ENCODE measurements around the gene HSPBAP1. TPM values are rescaled to one million over a fixed set of nuclear protein-coding genes. Genes with fewer than 3 reads are reported as not detected.

Gene HSPBAP1
- total RNA-seq, 1 experiment from 2014 or later = 8.9 TPM

- Mint-ChIP-seq H3K27me3 (ENCODE audit: unreplicated experiment) (no peaks in the 10 kb centered on the region), H3K27ac (ENCODE audit: unreplicated experiment) (peak overlapping the region; percentile 86), H3K9me3 (ENCODE audit: low read depth, unreplicated experiment) (no peaks in the 10 kb centered on the region), H3K36me3 (ENCODE audit: insufficient read depth, unreplicated experiment) (peaks cover 29% of the 10 kb centered on the region), H3K4me3 (ENCODE audit: low read depth, unreplicated experiment) (peak overlapping the region; percentile 79), H3K4me1 (ENCODE audit: low read depth, unreplicated experiment) (peaks cover 21% of the 10 kb centered on the region)
- no peak for TF ChIP-seq CTCF (IDR thresholded peaks at IDR 0.05; ENCODE audit: unreplicated experiment)
- no TSS peak for BruUV-seq (replicated peaks)
- intact Hi-C loops (cut with micrococcal nuclease; ENCODE audit: unreplicated experiment) = no loop called here
- DNase-seq = no peak
- CTCF ChIA-PET = interaction anchor here (1.2 to 1.5 kb wide), 2 partner anchors 10 to 39 kb away, joined by 4 read pairs; no protein-coding TSS in a partner anchor
Observed at GRCh38 chr3:122794483-122794778, 800 bp upstream of the HSPBAP1 start.

GRCh38 chr3:122789585-122790273 lies 3.9 kb downstream of the HSPBAP1 start:
- Mint-ChIP-seq H3K9me3 (ENCODE audit: low read depth, unreplicated experiment) (no peaks in the 10 kb centered on the region), H3K4me1 (ENCODE audit: low read depth, unreplicated experiment) (peaks cover 16% of the 10 kb centered on the region), H3K27me3 (ENCODE audit: unreplicated experiment) (no peaks in the 10 kb centered on the region), H3K27ac (ENCODE audit: unreplicated experiment) (no peak overlapping the region), H3K36me3 (ENCODE audit: insufficient read depth, unreplicated experiment) (peaks cover 20% of the 10 kb centered on the region), H3K4me3 (ENCODE audit: low read depth, unreplicated experiment) (no peak overlapping the region)
- CTCF ChIA-PET = no interaction called here
- TF ChIP-seq CTCF (IDR thresholded peaks at IDR 0.05; ENCODE audit: unreplicated experiment) = no peak
- BruUV-seq (replicated peaks) = no TSS peak
- DNase-seq = no peak
- intact Hi-C loops (cut with micrococcal nuclease; ENCODE audit: unreplicated experiment) = no loop called here

GRCh38 chr3:122787872-122788271 lies 5.8 kb downstream of the HSPBAP1 start:
- no peaks in the 10 kb centered on the region for H3K9me3 Mint-ChIP-seq (ENCODE audit: low read depth, unreplicated experiment)
- no peak for DNase-seq
- TF ChIP-seq CTCF (IDR thresholded peaks at IDR 0.05; ENCODE audit: unreplicated experiment) = no peak
- CTCF ChIA-PET = no interaction called here
- no peak overlapping the region for H3K27ac Mint-ChIP-seq (ENCODE audit: unreplicated experiment)
- BruUV-seq (replicated peaks) = no TSS peak
- H3K4me1 Mint-ChIP-seq (ENCODE audit: low read depth, unreplicated experiment) = peaks cover 24% of the 10 kb centered on the region
- intact Hi-C loops (cut with micrococcal nuclease; ENCODE audit: unreplicated experiment) = no loop called here
- no peaks in the 10 kb centered on the region for H3K27me3 Mint-ChIP-seq (ENCODE audit: unreplicated experiment)
- H3K36me3 Mint-ChIP-seq (ENCODE audit: insufficient read depth, unreplicated experiment) = peaks cover 1% of the 10 kb centered on the region
- H3K4me3 Mint-ChIP-seq (ENCODE audit: low read depth, unreplicated experiment) = no peak overlapping the region

- intact Hi-C loops (cut with micrococcal nuclease; ENCODE audit: unreplicated experiment) = no loop called here
- H3K4me3 Mint-ChIP-seq (ENCODE audit: low read depth, unreplicated experiment) = no peak overlapping the region
- no peaks in the 10 kb centered on the region for H3K27me3 Mint-ChIP-seq (ENCODE audit: unreplicated experiment)
- H3K9me3 Mint-ChIP-seq (ENCODE audit: low read depth, unreplicated experiment) = no peaks in the 10 kb centered on the region
- no peak for TF ChIP-seq CTCF (IDR thresholded peaks at IDR 0.05; ENCODE audit: unreplicated experiment)
- no peaks in the 10 kb centered on the region for H3K36me3 Mint-ChIP-seq (ENCODE audit: insufficient read depth, unreplicated experiment)
- H3K4me1 Mint-ChIP-seq (ENCODE audit: low read depth, unreplicated experiment) = peaks cover 24% of the 10 kb centered on the region
- no TSS peak for BruUV-seq (replicated peaks)
- peak overlapping the region; percentile 70 for H3K27ac Mint-ChIP-seq (ENCODE audit: unreplicated experiment)
- CTCF ChIA-PET = interaction anchor here (1.3 kb wide), 2 partner anchors 31 to 35 kb away, joined by 3 to 4 read pairs; no protein-coding TSS in a partner anchor
- no peak for DNase-seq
Observed at GRCh38 chr3:122786066-122786465, 7.6 kb downstream of the HSPBAP1 start.

Data from Calu3 (cell line).